Heart right ventricle (tissue), 16 donors: ENCODE measurements around the gene RNU7-1. TPM values are rescaled to one million over a fixed set of nuclear protein-coding genes. Genes with fewer than 3 reads are reported as not detected.

Experiments
- ATAC-seq, 8 donors: fragments of 200-7000 bp; cut with Tn5 transposase; one replicate each; pipeline ENCODE4 v1.9.1; 2020; ENCODE audit warnings: mild to moderate bottlenecking in 8 of 8, moderate library complexity in 8 of 8, moderate number of reproducible peaks in 1 of 8
- DNase-seq, 2 donors: peaks; one replicate each; pipeline ENCODE4 v3.0.0-alpha.2; 2020
- H3K27ac ChIP-seq, 10 donors: fragments of 200-600 bp; sonication (generic) in 2 of 10; one replicate each; pipeline versions ENCODE4 v1.5.0 to v1.8.0; 2020 to 2022; ENCODE audit warnings: mild to moderate bottlenecking in 3 of 10
- H3K27me3 ChIP-seq, 7 donors: fragments of 200-600 bp; one replicate each; pipeline ENCODE4 v1.8.0; 2021 to 2022; ENCODE audit warnings: mild to moderate bottlenecking in 2 of 7
- H3K36me3 ChIP-seq, 9 donors: fragments of 200-600 bp; sonication (generic) in 1 of 9; one replicate each; pipeline versions ENCODE4 v1.5.0 to v1.8.0; 2020 to 2022; ENCODE audit warnings: mild to moderate bottlenecking in 2 of 9
- H3K4me1 ChIP-seq, 9 donors: fragments of 200-600 bp; sonication (generic) in 1 of 9; one replicate each; pipeline versions ENCODE4 v1.5.0 to v1.8.0; 2020 to 2022; ENCODE audit warnings: mild to moderate bottlenecking in 4 of 9
- H3K4me3 ChIP-seq, 10 donors: fragments of 200-600 bp; sonication (generic) in 2 of 10; one replicate each; pipeline versions ENCODE4 v1.5.0 to v1.8.0; 2020 to 2022; ENCODE audit warnings: mild to moderate bottlenecking in 7 of 10, moderate library complexity in 2 of 10
- H3K9me3 ChIP-seq, 11 donors: fragments of 200-600 bp in 10 of 11; sonication (generic) in 2 of 11; one replicate each; pipeline versions ENCODE4 v1.5.0 to v1.8.0; 2013 to 2022; ENCODE audit warnings: mild to moderate bottlenecking in 2 of 11, control low read depth in 1 of 11, moderate library complexity in 1 of 11
- CTCF ChIP-seq, 9 donors: fragments of 200-600 bp; sonication (generic) in 2 of 9; IDR thresholded peaks; one replicate each; pipeline versions ENCODE4 v1.5.0 to v1.8.0; 2021 to 2022; ENCODE audit warnings: antibody characterized with exemption in 9 of 9, mild to moderate bottlenecking in 5 of 9, moderate library complexity in 1 of 9
- WGBS, 2 donors: extraction: QIAGEN DNeasy Blood & Tissue Kit; methylation state at CpG; one replicate each; pipeline ENCODE4 v1.1.7; 2013; ENCODE audit warnings: inconsistent platforms in 1 of 2; 5-methylcytosine and 5-hydroxymethylcytosine counted together
- intact Hi-C, 10 donors: fragments of 100-400 bp; cut with DNase I; formaldehyde crosslinking; loops; one replicate each; pipeline versions ENCODE4 v1.11.1 to v1.14.2; 2022
- polyA plus RNA-seq, 2 donors: library from polyadenylated mRNA; stranded (reverse); fragments of 200-250 nt; gene quantifications; one replicate each; pipeline ENCODE4 v1.2.3, GENCODE V29; 2013
- total RNA-seq, 10 donors: library from RNA; stranded (reverse); fragmentation: NEBNext Ultra II Directional in 3 of 10; extraction: Animal tissue kit (Norgen Biotek cat#: 25700) in 3 of 10; gene quantifications; one replicate each; pipeline versions ENCODE4 v1.2.1 to v1.2.4, GENCODE V29; 2021 to 2023
- donor health status: Arrhythmogenic right ventricular cardiomyopathy.
- donor health status: ischemic (EF 13 %, LVEDD 7.1; RV severe dilation, severe dysfunction).
- donor health status: healthy with polysubstance abuse.
- donor health status: DM: no; HTN: yes; CAD: no.
- donor health status: DM: no; HTN: no; CAD: no.
- donor health status: ischemic (EF 25% LVEDD 6.9; RV normal size, moderate dysfunction).
- donor health status: ischemic (EF 25% LVEDD 5.7; RV mildly dilated, moderate dysfunction).
- donor health status: healthy.
- donor health status: DM: yes; HTN: yes; CAD: no.
- donor health status: Ischemic cardiomyopathy.
- donor health status: ischemic (EF 35%, LVEDD 5.7; RV mildly dilated, moderate dysfunction).
- donor health status: nonischemic (EF 11% LVEDD 7.7; RV severe dilation, severe dysfunction).
- donor health status: DM: yes; HTN: yes; CAD: no.
- donor health status: PGD.
- donor health status: ischemic (EF 29% LVEDD 5.4; RV normal size, mild dysfunction).
- donor health status: nonischemic (EF 23%, LVEDD 6.1; RV moderate dilation, normal function).

The RNU7-1 gene
- total and polyA plus RNA-seq, 12 donors = not detected

- TF ChIP-seq CTCF (IDR thresholded peaks at IDR 0.05) = no peak
- Histone ChIP-seq H3K4me1 (peaks cover 0 to 82% (median 15%) of the 10 kb centered on the region in 9 donors), H3K27me3 (no peaks in the 10 kb centered on the region), H3K4me3 (peak overlapping the region in 9 of 10 donors; percentile 8 to 80 (median 37)), H3K27ac (peak overlapping the region in 7 of 10 donors; percentile 18 to 98 (median 75)), H3K9me3 (no peaks in the 10 kb centered on the region), H3K36me3 (peaks cover 0 to 35% (median 0%) of the 10 kb centered on the region in 9 donors)
- ATAC-seq = no peak
- intact Hi-C loops = loop anchor here in 1 of 10 donors (10.0 kb wide), 1 partner anchor 163 kb away; no protein-coding TSS in a partner anchor
- WGBS, 2 donors = 85 to 94% methylated on average over 20 of the region's 20 CpGs
- DNase-seq = no peak
Observed at GRCh38 chr12:6951551-6952120, 8.0 kb downstream of the RNU7-1 start.

GRCh38 chr12:6952121-6952862, 8.7 kb downstream of the RNU7-1 start:
- DNase-seq (no peak), ATAC-seq (no peak)
- Histone ChIP-seq H3K4me3 (peak overlapping the region in 8 of 10 donors; percentile 12 to 80 (median 40)), H3K27me3 (no peaks in the 10 kb centered on the region), H3K27ac (peak overlapping the region in 7 of 10 donors; percentile 21 to 98 (median 75)), H3K9me3 (no peaks in the 10 kb centered on the region), H3K4me1 (peaks cover 0 to 82% (median 13%) of the 10 kb centered on the region in 9 donors), H3K36me3 (peaks cover 0 to 41% (median 0%) of the 10 kb centered on the region in 9 donors)
- 67 to 72% methylated on average over 22 of the region's 22 CpGs for WGBS, 2 donors
- no peak for TF ChIP-seq CTCF (IDR thresholded peaks at IDR 0.05)
- intact Hi-C loops = loop anchor here in 1 of 10 donors (10.0 kb wide), 1 partner anchor 163 kb away; no protein-coding TSS in a partner anchor

- Histone ChIP-seq H3K27me3 (no peaks in the 10 kb centered on the region), H3K27ac (peak overlapping the region in 8 of 10 donors; percentile 1 to 98 (median 76)), H3K36me3 (peaks cover 0 to 48% (median 0%) of the 10 kb centered on the region in 9 donors), H3K4me1 (peaks cover 0 to 84% (median 16%) of the 10 kb centered on the region in 9 donors), H3K9me3 (no peaks in the 10 kb centered on the region), H3K4me3 (peak overlapping the region in 6 of 10 donors; percentile 37 to 80 (median 42))
- TF ChIP-seq CTCF (IDR thresholded peaks at IDR 0.05) = no peak
- DNase-seq (no peak), ATAC-seq (no peak)
- intact Hi-C loops = loop anchor here in 1 of 10 donors (10.0 kb wide), 1 partner anchor 162 kb away; no protein-coding TSS in a partner anchor
- WGBS, 2 donors = 80 to 86% methylated on average over 15 of the region's 15 CpGs
Observed at GRCh38 chr12:6952863-6953441, 9.3 kb downstream of the RNU7-1 start.
